DMS 273 (cell line): ENCODE data around the gene KRTAP17-1.
"Not testable (repeated sequence)": the region's sequence is repeated elsewhere in the genome, so short reads cannot be mapped to it uniquely, and the experiment has no call there.

Experiments used
- DNase-seq: peaks from one replicate; lab custom pipeline; 2025; ENCODE audit not compliant: unreplicated experiment; lab: John Stamatoyannopoulos, UW

The KRTAP17-1 gene, protein sequence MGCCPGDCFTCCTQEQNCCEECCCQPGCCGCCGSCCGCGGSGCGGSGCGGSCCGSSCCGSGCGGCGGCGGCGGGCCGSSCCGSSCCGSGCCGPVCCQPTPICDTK

DNA sequence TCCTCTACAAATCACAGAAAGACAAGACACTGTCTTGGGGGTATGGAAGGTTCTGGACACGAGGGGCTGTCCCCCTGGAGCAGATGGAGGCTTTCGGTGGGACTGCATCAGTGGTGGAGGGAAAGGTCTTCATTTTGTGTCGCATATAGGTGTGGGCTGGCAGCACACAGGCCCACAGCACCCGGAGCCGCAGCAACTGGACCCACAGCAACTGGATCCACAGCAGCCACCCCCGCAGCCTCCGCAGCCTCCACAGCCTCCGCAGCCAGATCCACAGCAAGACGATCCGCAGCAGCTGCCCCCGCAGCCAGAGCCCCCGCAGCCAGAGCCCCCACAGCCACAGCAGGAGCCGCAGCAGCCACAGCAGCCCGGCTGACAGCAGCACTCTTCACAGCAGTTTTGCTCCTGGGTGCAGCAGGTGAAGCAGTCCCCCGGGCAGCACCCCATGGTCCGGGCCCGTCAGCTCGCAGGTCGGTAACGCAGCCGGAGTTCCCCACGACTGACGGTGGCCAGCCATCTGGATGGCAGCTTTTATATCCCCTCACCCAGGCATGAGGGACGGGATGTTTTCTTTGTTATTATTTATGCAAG is at the start of gene KRTAP17-1:
Gene KRTAP17-1 (minus strand): TSS at position 507 of the 591 bp plus-strand sequence. CDS start 60 bp downstream, at position 447.
- no peak for DNase-seq

DNA sequence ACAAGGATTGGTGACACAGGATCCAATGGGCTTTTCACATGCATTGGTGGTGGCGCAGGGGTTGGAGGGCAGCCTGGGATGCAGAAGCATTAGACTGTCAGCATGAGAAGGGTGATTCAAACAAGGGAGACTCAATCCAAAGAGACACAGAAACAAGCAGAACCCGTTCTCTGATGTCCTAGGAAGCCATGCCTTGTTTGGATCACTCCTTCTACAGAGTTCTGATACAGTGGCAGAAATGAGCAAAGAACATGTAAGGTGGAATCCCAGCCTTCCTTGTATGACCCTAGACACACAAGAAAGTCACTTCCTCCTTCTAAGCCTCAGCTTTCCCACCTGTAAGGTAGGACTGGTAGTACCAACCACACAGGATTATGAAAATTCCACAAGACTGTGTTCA is 48.4 kb upstream of the KRTAP17-1 start:
- no peak for DNase-seq

DNA sequence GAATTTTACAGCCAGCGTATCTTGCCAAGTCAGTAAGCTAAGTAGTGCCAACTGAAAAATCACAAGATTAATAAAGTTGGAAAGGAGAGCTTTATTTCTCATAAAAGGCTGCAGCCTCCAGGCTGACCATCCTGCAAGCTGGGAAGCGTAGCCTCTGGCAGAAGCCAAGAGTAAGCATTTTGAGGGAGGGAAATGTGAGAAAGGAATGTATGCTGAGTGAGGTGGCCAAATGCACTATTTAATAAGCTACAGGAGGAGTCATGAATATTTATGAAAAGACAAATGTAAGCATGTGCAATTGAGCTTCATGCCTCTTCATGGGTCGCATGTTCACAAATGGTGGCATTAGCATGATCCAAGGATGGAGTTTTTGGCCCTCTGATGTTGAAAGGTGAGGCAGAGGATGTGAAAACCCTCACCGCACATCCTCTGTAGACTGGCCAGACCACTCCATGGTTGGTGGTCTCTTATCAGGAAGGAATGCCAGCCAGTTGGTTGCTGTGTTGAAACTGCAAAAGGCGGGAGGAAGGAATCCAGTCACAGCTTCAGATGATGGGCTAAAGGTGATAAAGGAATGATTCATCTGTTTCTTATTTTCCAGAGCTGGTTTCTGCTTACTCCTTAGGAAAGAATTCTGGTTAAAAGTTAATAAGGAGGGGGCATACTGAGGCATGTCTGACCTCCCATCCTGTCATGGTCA is 44.9 kb upstream of the KRTAP17-1 start:
- no peak for DNase-seq

DNA sequence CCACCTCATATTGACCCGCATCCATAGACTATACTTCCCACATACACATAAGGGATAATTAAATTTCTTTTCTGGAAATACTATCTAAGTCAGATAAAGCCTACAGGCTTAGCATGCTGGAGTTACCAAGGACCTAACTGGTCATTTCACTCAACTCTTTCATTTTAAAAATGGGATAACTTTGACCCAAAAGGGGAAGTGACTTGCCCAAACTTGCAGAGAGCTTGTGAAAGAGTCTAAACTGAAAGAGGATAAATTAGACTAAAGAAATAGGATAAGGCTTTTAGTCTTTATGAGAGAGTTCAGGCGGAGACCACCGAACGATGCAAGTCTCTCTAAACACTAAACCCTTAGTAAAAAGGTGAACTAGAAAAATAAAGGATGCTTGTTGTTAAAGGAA is 39.0 kb upstream of the KRTAP17-1 start:
- DNase-seq: no peak

DNA sequence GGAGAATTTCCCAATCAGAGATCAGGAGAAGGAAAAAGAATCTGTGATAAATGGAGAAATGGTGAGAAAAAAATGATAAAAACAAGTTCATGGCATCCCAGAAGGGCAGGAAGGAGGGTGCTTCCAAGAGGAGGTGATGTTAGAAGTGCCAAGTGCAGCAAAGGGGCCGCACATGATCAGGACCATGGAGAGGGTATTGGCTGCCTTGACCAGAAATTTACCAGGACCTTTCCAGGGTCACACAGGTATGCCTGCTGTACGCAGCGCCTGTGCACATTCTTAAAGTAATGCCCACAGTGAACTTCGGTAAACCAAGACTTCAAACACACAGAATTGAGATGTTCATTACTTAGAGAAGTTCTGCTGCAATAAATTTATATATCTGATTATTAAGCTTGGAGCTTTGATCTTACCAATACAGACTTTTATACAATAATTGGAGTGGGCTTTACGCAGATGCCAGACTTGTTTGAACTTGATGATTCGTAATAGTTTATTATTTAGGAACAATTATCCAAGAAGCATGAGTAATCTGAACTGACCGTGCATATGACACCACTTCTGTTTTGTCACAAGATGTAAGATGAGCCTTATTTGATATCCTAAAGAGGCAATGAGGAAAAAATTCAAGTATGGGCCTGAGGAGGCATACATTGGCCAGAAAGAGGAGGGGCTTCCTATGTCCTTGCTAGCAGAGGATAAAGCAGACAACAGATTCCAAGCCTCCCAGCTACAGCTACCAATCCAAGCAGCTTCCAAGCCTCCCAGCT is 37.3 kb upstream of the KRTAP17-1 start:
- no peak for DNase-seq

DNA sequence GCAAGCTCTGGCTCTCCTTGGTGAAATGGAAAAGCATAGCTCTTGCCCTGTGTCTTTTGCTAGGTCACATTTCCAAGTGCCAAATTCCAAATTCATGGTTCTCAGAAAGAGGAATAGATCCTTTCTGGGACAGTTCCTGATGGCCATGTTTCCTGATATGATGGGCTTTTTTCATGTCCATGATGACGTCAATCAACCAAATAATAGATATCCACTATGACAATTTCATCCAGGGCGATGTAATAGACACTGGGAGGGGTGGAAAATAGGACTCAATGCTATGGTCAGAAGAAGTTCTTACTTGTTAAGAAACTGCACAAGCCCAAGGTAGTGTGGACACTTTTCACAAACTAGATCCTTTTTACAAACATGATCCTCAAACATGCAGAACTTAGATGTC is 35.7 kb upstream of the KRTAP17-1 start:
- no peak for DNase-seq

DNA sequence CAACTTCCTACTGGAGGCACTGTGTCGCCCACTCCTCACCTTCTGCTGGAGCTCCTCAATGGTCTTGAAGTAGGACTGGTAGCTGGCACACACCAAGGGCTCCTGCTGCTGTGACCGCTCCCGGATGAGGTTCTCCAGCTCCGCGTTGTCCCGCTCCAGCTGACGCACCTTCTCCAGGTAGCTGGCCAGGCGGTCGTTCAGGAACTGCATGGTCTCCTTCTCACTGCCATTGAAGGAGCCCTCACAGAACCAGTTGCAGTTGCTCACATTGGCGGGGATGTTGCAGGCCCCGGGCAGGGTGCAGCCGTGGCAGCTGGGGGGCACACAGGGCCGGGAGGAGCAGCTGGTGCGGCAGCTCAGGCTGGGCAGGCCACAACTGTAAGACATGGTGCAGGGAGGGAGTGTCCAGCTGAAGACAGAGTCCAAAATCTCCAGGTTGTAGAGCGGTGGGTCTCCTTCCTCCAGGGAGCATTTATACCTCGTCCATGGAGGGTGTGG is 34.9 kb upstream of the KRTAP17-1 start, which contains the start of gene KRT33A:
Gene KRT33A (minus strand): TSS at position 448 of the 498 bp plus-strand sequence. CDS start 61 bp downstream, at position 387.
- not testable (repeated sequence) for DNase-seq

DNA sequence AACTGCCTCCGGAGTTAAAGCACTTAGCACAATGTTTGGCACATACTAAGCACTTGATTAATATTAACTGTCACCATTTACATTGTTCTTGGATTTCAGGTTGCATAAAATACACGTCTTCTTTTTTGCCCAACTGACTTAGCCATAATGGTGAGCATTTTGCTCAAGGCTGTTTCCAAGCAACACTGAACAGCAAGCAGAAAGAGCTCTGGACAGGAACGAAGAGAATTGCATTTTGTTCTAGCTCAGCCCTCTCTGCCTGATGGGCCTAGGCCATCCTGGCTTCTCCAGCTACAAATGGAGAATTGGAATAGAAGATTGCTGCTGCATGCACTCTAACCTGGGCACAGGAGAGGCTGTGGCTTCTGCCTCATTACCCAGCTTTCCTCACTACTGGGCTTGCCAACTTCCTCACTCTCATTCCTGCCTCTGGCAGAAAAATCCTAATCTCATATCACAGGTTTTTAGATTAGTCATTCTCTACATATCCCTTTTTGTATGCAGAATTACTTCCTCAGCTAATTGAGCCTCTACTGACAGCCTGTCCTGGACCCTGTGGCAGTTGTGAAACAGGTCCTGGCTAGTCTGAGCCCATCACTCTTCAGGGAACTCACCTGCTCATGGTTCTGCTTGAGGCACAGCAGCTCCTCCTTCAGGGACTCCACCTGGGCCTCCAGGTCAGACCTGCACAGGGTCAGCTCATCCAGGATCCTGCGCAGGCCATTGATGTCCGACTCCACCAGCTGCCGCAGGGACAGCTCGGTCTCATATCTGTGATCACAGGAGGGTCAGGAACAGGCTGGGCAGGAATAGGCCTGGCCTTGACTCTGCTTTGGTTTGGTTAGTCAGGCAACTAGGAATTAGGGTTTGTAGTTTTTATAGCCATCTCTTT is 32.6 kb upstream of the KRTAP17-1 start:
- DNase-seq: no peak

DNA sequence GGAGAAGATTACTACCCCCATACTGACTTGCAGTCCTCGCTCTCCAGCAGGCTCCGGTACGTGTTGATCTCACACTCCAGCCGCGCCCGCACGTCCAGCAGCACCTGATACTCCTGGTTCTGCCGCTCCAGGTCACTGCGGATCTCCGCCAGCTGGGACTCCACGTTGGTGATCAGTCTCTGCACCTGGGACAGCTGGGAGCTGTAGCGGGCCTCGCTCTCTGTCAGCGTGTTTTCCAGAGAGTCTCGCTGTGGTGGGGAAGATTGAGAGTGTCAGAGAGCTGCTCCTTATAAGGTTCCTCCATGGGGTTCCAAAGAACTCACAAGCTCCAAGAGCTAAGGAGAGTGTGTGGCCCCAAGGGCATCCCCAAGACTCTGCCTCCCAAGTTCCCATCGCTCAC is 30.9 kb upstream of the KRTAP17-1 start:
- not testable (repeated sequence) for DNase-seq

DNA sequence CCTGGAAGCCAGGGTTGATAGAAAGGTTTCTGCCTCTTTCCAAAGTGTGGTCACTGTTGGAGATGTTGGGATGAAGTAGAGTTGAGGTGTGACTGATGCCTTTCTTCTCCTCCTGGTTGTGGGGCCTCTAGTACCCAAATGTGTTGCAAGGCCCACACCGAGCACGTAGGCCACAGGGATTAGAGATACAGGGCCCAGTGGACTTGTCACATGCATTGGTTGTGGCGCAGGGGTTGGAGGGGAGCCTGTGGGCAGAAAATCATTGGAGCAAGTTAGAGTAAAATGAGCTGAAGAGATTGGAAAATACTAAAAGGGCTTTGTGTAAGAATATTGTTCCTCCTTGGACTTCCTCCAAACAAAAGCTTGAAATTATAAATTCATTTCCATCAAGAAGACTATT is 30.5 kb upstream of the KRTAP17-1 start:
- no peak for DNase-seq

DNA sequence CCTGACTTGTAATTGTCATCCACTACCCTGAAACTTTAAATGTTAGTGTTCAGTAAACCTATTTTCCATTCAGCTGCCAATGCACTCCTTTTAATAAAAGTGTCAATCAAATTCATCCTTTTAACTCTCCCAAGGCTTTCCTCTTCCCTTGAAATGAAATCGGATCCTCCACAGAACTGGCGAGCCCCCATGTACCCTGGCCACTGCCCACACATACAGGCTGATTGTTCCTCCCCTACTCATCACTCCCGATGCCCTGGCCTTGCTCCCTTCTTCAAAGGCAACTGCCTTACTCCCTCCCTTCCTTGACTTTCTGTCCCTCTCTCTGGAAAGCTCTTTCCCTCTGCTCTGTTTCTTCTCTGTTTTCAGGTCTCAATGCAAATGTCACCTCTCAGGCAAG is 27.5 kb upstream of the KRTAP17-1 start:
- no peak for DNase-seq

DNA sequence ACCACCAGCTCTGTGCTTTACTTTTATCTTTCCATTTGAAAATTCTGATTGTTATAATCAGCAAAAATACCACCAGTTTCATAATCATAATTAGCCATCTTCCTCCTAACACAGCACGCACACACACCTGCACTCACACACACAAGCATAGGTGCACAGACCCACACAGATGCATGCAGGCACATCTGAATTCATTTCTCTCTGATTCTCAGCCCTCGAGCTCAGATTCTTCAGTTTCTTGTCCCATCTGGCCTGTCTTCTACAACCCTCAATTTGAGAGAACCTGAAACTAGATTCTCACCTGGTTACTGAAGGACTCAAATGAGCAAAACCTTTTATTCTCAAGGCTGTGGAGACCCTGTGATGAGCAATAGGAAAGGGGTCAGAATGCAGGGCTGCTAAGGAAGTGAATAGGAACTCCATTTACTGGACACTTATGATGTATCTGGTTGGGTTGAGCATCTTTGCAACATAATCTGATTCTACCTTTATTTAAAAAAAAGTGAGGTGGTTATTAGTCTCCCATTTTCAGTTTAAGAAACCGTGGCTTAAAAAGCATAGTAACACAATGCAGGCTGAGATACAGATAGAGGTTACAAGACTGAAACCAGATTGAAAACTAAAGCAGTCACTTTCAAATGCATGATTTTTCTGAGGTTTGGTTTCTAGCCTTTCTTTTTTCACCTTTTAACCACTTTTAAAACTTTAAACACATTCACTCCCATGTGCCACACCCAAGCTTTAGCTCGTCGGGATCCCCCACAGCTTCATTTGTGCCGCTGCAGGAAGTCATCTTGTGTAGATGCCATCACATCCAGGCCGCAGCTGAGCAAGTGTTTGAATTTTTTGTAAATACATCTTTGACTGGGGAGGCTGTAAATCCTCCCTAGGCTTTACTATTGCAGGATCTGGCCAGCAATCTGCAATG is 25.7 kb upstream of the KRTAP17-1 start:
- DNase-seq: no peak

DNA sequence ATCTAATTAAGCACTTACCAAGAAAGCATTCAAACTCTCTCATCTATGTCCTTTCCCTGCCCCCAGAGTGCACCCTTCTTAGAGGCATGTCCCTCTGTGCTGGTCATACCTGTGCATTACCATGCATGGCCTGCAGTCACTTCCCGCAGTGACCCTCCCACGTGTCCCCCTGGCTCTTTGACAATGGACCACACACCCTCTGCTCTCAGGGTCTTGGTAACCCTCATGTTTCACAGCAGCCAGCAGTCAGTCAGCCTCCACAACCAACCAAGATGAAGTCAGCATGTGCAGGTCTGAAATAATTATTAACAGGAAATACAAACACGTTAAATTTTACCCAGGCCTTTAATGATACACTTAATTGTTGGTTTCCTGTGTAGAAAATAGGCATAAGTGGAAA is 25.0 kb upstream of the KRTAP17-1 start:
- DNase-seq: no peak

DNA sequence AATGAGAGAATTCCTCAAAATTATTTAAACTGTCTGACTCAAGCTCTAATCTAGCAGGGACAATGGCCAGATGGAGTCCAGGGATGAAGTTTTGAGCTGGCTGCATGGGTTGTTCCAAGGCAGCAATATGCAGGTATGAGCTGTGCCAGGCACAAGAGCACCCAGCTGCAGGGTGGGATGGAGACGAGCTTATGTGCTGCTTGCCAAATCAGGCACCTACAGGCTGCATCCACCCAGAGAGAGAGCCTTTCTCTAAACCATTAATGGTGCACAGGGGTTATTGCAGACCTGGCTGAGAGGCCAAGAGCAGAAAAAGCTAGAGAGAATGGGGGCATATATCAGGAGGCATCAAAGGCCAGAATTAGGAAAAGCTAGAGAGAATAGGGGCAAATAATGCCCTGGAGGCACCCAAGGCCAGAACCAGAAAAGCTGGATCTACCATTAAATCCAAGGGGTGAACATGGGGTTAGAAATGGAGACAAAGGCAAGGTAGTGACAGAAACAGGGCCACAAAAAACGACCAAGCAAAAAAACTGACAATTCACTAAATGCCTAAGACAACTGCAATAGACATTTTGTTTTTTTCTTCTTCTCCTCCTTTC is 24.2 kb upstream of the KRTAP17-1 start:
- DNase-seq: no peak

DNA sequence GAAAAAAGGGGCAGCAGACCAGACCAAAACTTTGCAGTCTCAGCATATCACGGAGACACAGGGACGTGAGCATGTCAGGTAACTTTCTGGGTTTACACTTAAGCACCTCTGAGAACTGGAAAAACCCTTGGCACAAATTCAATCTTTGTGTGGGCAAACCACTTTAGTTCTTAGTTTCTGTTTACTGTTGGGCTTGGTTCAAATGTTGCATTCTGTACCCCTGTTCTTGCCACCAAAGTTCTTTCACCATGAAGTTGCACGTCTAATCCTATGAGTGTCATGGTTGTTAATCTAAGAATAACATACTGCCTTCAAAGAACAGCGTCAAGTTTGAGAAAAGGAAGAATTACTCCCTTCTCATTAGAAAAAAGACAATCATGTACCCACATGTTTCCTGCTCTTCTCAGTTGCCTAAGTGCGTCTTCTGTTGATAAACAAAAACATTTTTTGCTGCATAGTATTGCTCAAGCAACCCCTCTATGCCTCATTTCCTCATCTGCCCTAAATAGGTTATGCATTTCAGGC is 23.5 kb upstream of the KRTAP17-1 start:
- no peak for DNase-seq

DNA sequence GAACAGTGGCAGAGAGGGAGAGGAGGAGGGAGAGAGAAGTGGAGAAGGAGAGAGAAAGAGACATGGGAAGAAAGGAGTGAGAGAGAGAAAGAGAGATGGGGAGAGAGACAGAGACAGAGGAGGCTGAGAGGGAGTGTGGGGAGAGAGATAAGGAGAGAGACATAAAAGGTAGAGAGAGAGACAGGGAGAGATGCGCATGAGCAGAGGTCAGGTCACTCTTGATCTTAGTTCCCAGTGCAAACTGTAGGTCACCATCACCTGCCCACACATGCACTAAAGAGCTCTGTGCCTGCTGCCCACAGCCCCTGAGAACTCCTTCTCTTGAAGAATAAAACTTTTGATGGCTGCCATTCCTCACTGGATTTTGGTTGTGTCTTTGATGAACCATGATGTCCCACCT is 20.2 kb upstream of the KRTAP17-1 start:
- DNase-seq: no peak

DNA sequence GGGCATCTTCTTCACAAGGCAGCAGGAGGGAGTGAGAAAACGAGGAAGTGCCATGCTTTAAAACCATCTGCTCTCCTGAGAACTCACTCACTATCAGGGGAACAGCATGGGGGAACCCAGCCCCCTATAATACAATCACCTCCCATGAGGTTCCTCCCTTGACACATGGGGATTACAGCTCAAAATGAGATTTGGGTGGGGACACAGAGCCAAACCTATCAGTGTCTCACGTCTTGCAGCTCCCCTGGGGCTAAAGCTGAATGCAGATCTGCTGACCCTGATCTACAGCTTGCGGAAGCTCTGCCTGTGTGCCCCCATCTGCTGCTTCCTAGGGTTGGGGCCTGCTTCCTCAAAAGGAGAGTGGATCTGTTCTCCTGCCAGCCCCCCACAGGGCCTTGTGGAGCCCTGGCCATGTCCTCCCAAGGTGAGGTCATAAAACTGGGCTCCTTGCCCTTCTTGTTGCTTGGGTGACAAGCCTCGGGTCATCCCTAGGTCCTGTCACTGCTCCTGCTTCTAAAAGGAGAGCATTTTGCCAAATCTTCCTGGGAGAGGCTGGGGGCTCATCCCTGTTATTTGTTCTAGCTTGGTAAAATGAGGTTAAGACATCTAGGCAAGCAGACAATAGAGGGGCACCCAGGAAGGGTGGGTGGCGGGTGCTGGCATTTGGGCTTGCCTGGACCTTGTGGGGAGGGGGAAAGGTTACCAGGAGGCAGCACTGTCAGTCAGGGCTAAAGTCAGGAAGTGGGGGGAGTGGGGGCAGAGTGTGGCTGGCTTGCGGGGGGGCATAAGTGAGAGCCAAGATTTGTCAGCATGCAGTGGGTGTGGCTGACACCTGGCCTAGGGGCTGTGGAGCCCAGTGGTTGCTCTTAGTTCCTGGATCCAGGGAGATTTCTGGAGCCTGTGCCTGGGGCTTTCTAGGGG is 19.1 kb upstream of the KRTAP17-1 start:
- DNase-seq: no peak

DNA sequence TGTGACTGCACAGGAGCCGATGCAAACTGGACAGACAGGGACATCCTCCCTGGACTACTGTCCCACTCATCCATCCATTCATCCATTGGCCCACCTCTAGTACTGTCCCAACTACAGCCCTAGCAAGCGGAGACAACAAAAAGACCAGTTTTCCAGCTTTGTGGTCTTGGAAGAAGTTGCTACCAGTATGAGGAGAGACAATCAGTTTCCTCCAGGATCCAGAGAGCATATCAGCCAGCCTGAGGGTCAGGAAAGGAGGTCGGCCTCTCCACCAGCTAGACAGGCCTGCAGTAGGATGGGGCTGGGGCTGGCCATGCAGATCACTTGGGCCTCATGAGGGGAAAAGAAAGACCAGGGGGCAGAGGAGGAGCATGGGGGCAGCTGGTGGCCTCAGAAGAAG is 18.3 kb upstream of the KRTAP17-1 start:
- no peak for DNase-seq
